GM12878 (cell line): ENCODE measurements around the gene NRXN3. TPM values are rescaled to one million over a fixed set of nuclear protein-coding genes. Genes with fewer than 3 reads are reported as not detected.

ENCODE experiments used
- ATAC-seq: fragments of 200-7000 bp; cut with Tn5 transposase; 3 replicates; pipeline ENCODE4 v1.9.1; 2020; ENCODE audit warnings: mild to moderate bottlenecking, moderate library complexity
- BruUV-seq: library from RNA; stranded (reverse); fragments of 400-500 nt; replicated peaks from 2 replicates; lab custom pipeline; 2021; lab: Mats Ljungman, UMichigan
- CTCF ChIA-PET: fragments of 300-600 bp; sonication (Branson Sonifier 250); formaldehyde crosslinking; extraction: SDS; loops from one replicate; lab custom pipeline; 2021; ENCODE audit warnings: inconsistent platforms; lab: Yijun Ruan, JAX
- POLR2A ChIA-PET: fragments of 350-600 bp; formaldehyde crosslinking; extraction: SDS; loops from one replicate; lab custom pipeline; 2021; ENCODE audit warnings: inconsistent platforms; lab: Charles Lee
- RAD21 ChIA-PET: fragments of 300-600 bp; sonication (Branson Sonifier 250); formaldehyde crosslinking; loops from one replicate; lab custom pipeline; 2023; ENCODE audit warnings: antibody characterized with exemption; ENCODE audit not compliant: unreplicated experiment; lab: Charles Lee
- SMC1A ChIA-PET: fragments of 300-600 bp; sonication (Branson Sonifier 250); formaldehyde crosslinking; loops from one replicate; lab custom pipeline; 2023; ENCODE audit not compliant: unreplicated experiment, uncharacterized antibody; lab: Charles Lee
- DNase-seq: peaks from one replicate; pipeline ENCODE4 v3.0.0-alpha.2; 2011; ENCODE audit warnings: low read depth, low spot score
- FAIRE-seq: peaks from 3 replicates; lab custom pipeline; 2011; peaks lifted over from hg19 to GRCh38; lab: Jason Lieb, UNC
- H2AFZ ChIP-seq: 2 replicates; pipeline ENCODE4 v1.6.0; 2011; ENCODE audit warnings: low read depth, low read length, control low read depth; ENCODE audit not compliant: control insufficient read depth
- H3K27ac ChIP-seq: 2 replicates; pipeline ENCODE4 v1.5.1; 2011; ENCODE audit warnings: control low read depth; ENCODE audit not compliant: control insufficient read depth, insufficient read depth
- H3K27me3 ChIP-seq, 2 experiments: replicated peaks in 1 of 2; 2 replicates each; pipeline versions ENCODE4 v1.6.0 to v1.6.1; 2011; ENCODE audit warnings: low read length in 1 of 2; ENCODE audit not compliant: control insufficient read depth in 2 of 2, insufficient read depth in 2 of 2
- H3K36me3 ChIP-seq, 2 experiments: 2 replicates each; pipeline ENCODE4 v1.5.1; 2011; ENCODE audit warnings: low read length in 1 of 2; ENCODE audit not compliant: control insufficient read depth in 2 of 2, insufficient read depth in 2 of 2
- H3K4me1 ChIP-seq: 2 replicates; pipeline ENCODE4 v1.6.1; 2011; ENCODE audit warnings: mild to moderate bottlenecking, low read length, moderate library complexity, mixed read lengths; ENCODE audit not compliant: control insufficient read depth, insufficient read depth
- H3K4me2 ChIP-seq: 2 replicates; pipeline ENCODE4 v1.6.0; 2011; ENCODE audit warnings: control low read depth; ENCODE audit not compliant: control insufficient read depth, insufficient read depth
- H3K4me3 ChIP-seq: fragments of 200-600 bp; sonication (generic); 2 replicates; pipeline ENCODE4 v1.5.1; 2016
- H3K79me2 ChIP-seq: 2 replicates; pipeline ENCODE4 v1.6.0; 2011; ENCODE audit warnings: low read length; ENCODE audit not compliant: control insufficient read depth, insufficient read depth
- H3K9ac ChIP-seq: 2 replicates; pipeline ENCODE4 v1.8.0; 2011; ENCODE audit warnings: low read length, control low read depth, mixed read lengths; ENCODE audit not compliant: control insufficient read depth, insufficient read depth
- H3K9me3 ChIP-seq: replicated peaks from 3 replicates; pipeline ENCODE4 v1.5.1; 2011; ENCODE audit warnings: mild to moderate bottlenecking, low read length; ENCODE audit not compliant: control insufficient read depth, insufficient read depth
- H4K20me1 ChIP-seq: 2 replicates; pipeline ENCODE4 v1.6.0; 2011; ENCODE audit not compliant: control insufficient read depth, insufficient read depth
- ETV6 ChIP-seq, 2 experiments: fragments of 450-650 bp in 1 of 2; IDR thresholded peaks in 1 of 2; conservative IDR thresholded peaks in 1 of 2; 2 replicates each; pipeline ENCODE4 v1.6.1; 2014; ENCODE audit warnings: antibody characterized with exemption in 1 of 2, borderline replicate concordance in 1 of 2, low read depth in 1 of 2, mild to moderate bottlenecking in 1 of 2, moderate library complexity in 1 of 2
- KDM1A ChIP-seq: fragments of 200-600 bp; sonication (generic); IDR thresholded peaks from 2 replicates; pipeline ENCODE4 v1.6.1; 2016; ENCODE audit warnings: borderline replicate concordance
- NBN ChIP-seq: fragments of 450-650 bp; IDR thresholded peaks from 2 replicates; pipeline ENCODE4 v1.6.1; 2016
- RBBP5 ChIP-seq: fragments of 200-600 bp; sonication (generic); conservative IDR thresholded peaks from 2 replicates; pipeline ENCODE4 v1.6.1; 2016
- SP1 ChIP-seq: IDR thresholded peaks from one replicate; pipeline ENCODE4 v1.6.1; 2011; ENCODE audit warnings: low read depth, low read length
- TCF3 ChIP-seq: IDR thresholded peaks from 2 replicates; pipeline ENCODE4 v1.6.1; 2012; ENCODE audit warnings: low read depth, mild to moderate bottlenecking, low read length, borderline replicate concordance; ENCODE audit not compliant: insufficient read depth
- WGBS: methylation state at CpG from one replicate; pipeline ENCODE4 v1.1.6; 2016; ENCODE audit warnings: low lambda C conversion rate; ENCODE audit not compliant: insufficient replicate concordance, insufficient coverage; ENCODE audit errors: missing lambda C conversion rate; 5-methylcytosine and 5-hydroxymethylcytosine counted together
- in situ Hi-C: fragments of 300-500 bp; cut with MboI; formaldehyde crosslinking; loops from 9 replicates; pipeline ENCODE4 v1.14.3; 2018; ENCODE audit warnings: mixed read lengths
- intact Hi-C: fragments of 100-400 bp; cut with micrococcal nuclease; formaldehyde crosslinking; loops from one replicate; pipeline ENCODE4 v1.14.2; 2022; ENCODE audit not compliant: unreplicated experiment
- polyA plus RNA-seq, 11 experiments: library from polyadenylated mRNA; depleted of rRNA in 4 of 11; unstranded in 6 of 11; stranded (reverse) in 5 of 11; fragments of >200 nt; fragmentation: Nextera tagmentation in 4 of 11; fragmentation: Illumina TruSeq in 1 of 11; extraction: Ambion mirVana in 4 of 11; extraction: Trizol in 1 of 11; gene quantifications; 1 replicate in 1 of 11; 2 replicates in 10 of 11; pipeline versions ENCODE4 v1.2.1 to v1.2.3, GENCODE V29; 2011 to 2016; ENCODE audit warnings: inconsistent platforms in 2 of 11, missing spikeins in 2 of 11, low read depth in 1 of 11
- total RNA-seq, 4 experiments: library from RNA; depleted of rRNA in 3 of 4; stranded (reverse); fragments of >200 nt in 3 of 4; fragmentation: Illumina TruSeq in 1 of 4; extraction: Trizol in 1 of 4; gene quantifications; 2 replicates each; pipeline versions ENCODE4 v1.2.1 to v1.2.3, GENCODE V29; 2013 to 2021
- TF ChIP-seq, protein P1 (sequence below): IDR thresholded peaks from 2 replicates; pipeline ENCODE4 v1.6.1; 2011; ENCODE audit warnings: low read depth, low read length, improper control_type of control experiment, borderline replicate concordance
- TF ChIP-seq, protein P2 (sequence below): fragments of 450-650 bp; formaldehyde crosslinking; IDR thresholded peaks from 2 replicates; pipeline ENCODE4 v1.5.0; 2022; ENCODE audit warnings: mild to moderate bottlenecking, missing genetic modification characterization

The NRXN3 gene
- total and polyA plus RNA-seq, 10 of the 15 experiments (the other 5 are each of a cell fraction or from before 2014, with no cell fraction given) = 0.52 to 3.3 (median 1.4) TPM

DNA sequence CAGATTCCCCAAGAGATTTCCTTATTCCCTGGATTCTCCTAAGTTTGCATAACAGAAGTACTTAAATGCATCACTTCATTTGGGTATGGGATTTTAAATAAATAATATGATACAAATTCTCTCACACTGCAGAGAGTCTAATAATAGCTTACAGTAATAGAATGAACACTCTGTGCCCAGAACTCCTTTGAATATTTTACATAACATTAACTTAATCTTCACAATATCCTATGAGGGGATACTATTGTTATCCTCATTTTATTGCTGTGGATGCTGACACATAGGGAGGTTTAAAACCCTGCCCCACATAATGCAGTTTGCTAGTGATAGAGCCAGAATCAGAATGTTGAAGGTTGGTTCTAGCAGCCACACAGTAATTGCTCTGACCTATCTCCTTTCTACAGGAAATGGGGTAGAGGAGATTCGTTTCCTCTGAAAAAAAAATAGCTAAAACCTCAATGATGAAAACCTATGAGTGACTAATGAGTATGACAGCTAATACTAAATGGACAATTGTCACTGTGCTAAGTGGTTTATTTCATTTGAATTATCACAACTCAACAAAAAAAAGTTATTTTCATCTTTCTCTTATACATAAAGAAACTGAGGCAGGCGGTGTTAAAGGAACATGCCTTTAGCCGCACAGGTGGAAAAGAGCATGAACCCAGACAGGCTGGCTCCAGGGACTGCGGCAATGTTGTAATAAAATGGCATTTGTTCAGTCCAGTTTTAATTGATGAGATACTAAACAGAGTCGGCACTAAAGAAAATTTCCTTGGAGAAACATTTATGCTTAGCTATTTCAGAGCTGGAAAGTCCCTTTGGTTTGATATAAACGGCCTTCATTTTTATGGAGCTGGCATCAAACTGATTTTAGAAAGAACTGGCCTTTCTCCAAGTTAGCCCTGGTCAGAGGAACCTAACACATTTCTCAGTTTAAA, 880.9 kb downstream of the NRXN3 start:
- intact Hi-C loops (no loop called here), in situ Hi-C loops (no loop called here)
- RAD21 ChIA-PET = no interaction called here
- WGBS = 19% methylated on average over 6 of the region's 6 CpGs
- CTCF ChIA-PET = interaction anchor here (0.6 to 0.7 kb wide), 2 partner anchors 11 to 274 kb away, joined by 3 read pairs; no protein-coding TSS in a partner anchor
- Histone ChIP-seq H3K4me3 (no peak overlapping the region), H3K27ac (no peak overlapping the region), H3K9ac (no peak overlapping the region), H3K79me2 (no peaks in the 10 kb centered on the region), H3K36me3 (no peaks in the 10 kb centered on the region), H4K20me1 (no peaks in the 10 kb centered on the region), H3K9me3 (no peaks in the 10 kb centered on the region), H3K27me3 (no peaks in the 10 kb centered on the region), H3K4me1 (no peaks in the 10 kb centered on the region), H2AFZ (no peak overlapping the region), H3K4me2 (no peak overlapping the region)
- POLR2A ChIA-PET = no interaction called here
- no peak for FAIRE-seq
- ATAC-seq = peak; percentile 53
- SMC1A ChIA-PET = no interaction called here
- BruUV-seq = no TSS peak
- no peak for TF ChIP-seq KDM1A
- no peak for TF ChIP-seq NBN
- TF ChIP-seq SP1 = no peak
- no peak for TF ChIP-seq RBBP5
- TF ChIP-seq TCF3 = no peak
- TF ChIP-seq ETV6 (conservative IDR thresholded peaks at IDR 0.05 in 1 of 2, IDR thresholded peaks at IDR 0.05 in 1 of 2; ENCODE audit: borderline replicate concordance in 1 of 2, low read depth in 1 of 2) = no peak
- TF ChIP-seq, protein P1, sequence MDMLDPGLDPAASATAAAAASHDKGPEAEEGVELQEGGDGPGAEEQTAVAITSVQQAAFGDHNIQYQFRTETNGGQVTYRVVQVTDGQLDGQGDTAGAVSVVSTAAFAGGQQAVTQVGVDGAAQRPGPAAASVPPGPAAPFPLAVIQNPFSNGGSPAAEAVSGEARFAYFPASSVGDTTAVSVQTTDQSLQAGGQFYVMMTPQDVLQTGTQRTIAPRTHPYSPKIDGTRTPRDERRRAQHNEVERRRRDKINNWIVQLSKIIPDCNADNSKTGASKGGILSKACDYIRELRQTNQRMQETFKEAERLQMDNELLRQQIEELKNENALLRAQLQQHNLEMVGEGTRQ = no peak
- TF ChIP-seq, protein P2, sequence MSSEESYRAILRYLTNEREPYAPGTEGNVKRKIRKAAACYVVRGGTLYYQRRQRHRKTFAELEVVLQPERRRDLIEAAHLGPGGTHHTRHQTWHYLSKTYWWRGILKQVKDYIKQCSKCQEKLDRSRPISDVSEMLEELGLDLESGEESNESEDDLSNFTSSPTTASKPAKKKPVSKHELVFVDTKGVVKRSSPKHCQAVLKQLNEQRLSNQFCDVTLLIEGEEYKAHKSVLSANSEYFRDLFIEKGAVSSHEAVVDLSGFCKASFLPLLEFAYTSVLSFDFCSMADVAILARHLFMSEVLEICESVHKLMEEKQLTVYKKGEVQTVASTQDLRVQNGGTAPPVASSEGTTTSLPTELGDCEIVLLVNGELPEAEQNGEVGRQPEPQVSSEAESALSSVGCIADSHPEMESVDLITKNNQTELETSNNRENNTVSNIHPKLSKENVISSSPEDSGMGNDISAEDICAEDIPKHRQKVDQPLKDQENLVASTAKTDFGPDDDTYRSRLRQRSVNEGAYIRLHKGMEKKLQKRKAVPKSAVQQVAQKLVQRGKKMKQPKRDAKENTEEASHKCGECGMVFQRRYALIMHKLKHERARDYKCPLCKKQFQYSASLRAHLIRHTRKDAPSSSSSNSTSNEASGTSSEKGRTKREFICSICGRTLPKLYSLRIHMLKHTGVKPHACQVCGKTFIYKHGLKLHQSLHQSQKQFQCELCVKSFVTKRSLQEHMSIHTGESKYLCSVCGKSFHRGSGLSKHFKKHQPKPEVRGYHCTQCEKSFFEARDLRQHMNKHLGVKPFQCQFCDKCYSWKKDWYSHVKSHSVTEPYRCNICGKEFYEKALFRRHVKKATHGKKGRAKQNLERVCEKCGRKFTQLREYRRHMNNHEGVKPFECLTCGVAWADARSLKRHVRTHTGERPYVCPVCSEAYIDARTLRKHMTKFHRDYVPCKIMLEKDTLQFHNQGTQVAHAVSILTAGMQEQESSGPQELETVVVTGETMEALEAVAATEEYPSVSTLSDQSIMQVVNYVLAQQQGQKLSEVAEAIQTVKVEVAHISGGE = no peak
- DNase-seq = no peak
